Measurements from ENCODE around the gene EMX1. TPM values are rescaled to one million over a fixed set of nuclear protein-coding genes. Genes with fewer than 3 reads are reported as not detected.
A peak's percentile ranks its signal among the peaks of the same experiment; 100 is the strongest.

The EMX1 gene
- not detected for total RNA-seq
- polyA plus RNA-seq, result under 1 TPM; 0.01 to 0.07 TPM
- long read RNA-seq, donor 1, result 0 reads
- long read RNA-seq, donor 2, result 0 reads
- long read RNA-seq, donor 3, result 0 reads

DNA sequence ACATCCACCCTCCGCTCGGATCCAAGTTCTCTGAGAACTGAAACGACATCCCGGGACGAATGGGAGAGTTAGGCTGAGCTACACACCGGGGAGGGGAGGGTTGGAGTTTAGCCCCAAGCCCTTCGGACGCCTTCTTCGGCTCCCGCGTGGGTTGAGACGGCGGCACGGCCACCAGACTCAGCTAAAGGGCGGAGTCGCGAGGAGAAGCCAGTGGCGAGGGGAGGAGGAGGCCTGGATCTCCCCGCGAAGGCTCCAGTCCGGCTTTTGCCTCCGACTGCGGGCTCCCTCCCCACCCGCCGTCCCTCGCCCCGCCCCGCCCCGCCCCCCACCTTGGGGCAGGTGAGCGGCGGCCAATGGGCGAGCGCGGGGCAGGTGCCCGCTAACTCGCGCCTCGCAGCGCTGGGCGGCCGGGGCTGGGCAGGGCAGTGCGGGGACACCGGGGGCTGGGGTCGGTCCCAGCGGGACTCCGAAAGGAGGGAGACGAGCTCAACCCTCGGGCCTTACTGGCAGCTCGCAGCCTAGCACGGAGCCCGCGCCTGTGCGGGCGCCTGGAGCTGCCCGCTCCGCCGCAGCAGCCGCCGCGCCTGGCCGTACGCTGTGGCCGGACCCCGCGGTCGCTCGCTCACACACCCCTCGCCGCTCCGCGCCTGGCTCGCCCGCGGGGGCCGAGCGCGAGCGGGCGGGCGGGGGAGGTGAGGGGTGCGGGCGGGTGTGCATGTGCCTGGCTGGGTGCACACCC, at the start of gene EMX1:
Gene EMX1 (plus strand): TSS at position 382 of the 739 bp plus-strand sequence. CDS start 334 bp downstream, at position 716.
- intact Hi-C loops (cut with DNase I), result no loop called here
- Histone ChIP-seq H3K9me3 (no peaks in the 10 kb centered on the region), H3K36me3 (no peaks in the 10 kb centered on the region), H3K4me3 (peak within 1 kb of the TSS; percentile 17 to 51 (median 40)), H3K27me3 (peaks cover 73 to 100% (median 99%) of the 10 kb centered on the region in 7 donors), H3K27ac (no peak within 1 kb of the TSS), H3K4me1 (peaks cover 30 to 61% (median 49%) of the 10 kb centered on the region in 9 donors)
- TF ChIP-seq, protein P1, sequence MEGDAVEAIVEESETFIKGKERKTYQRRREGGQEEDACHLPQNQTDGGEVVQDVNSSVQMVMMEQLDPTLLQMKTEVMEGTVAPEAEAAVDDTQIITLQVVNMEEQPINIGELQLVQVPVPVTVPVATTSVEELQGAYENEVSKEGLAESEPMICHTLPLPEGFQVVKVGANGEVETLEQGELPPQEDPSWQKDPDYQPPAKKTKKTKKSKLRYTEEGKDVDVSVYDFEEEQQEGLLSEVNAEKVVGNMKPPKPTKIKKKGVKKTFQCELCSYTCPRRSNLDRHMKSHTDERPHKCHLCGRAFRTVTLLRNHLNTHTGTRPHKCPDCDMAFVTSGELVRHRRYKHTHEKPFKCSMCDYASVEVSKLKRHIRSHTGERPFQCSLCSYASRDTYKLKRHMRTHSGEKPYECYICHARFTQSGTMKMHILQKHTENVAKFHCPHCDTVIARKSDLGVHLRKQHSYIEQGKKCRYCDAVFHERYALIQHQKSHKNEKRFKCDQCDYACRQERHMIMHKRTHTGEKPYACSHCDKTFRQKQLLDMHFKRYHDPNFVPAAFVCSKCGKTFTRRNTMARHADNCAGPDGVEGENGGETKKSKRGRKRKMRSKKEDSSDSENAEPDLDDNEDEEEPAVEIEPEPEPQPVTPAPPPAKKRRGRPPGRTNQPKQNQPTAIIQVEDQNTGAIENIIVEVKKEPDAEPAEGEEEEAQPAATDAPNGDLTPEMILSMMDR (IDR thresholded peaks at IDR 0.05), result no peak
- DNase-seq (no peak), ATAC-seq (peak in 6 of 8 donors; percentile 14 to 47 (median 30))
- WGBS, 2 donors, result 1% methylated on average over 57 to 82 of the region's 82 CpGs

DNA sequence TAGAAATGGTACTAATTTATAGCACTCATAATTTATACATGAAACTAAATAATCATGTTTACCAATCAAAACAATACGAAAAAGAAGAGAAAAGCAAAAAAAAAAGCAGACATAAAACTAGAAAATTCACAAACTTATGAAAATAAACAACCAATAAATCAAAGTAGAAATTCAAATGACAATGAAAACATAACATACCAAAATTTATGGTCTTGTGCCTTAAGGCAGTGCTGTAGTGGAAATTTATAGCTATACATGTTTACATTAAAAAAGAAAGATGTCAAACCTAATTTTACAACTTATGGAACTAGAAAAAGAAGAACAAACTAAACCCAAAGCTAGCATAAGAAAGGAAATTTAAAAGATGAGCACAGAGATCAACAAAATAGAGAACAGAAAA, 46.3 kb upstream of the EMX1 start:
- Histone ChIP-seq H3K27me3 (peaks cover 0 to 35% (median 0%) of the 10 kb centered on the region in 7 donors), H3K36me3 (no peaks in the 10 kb centered on the region), H3K27ac (no peak overlapping the region), H3K4me3 (no peak overlapping the region), H3K9me3 (peaks cover 0 to 11% (median 0%) of the 10 kb centered on the region in 11 donors), H3K4me1 (no peaks in the 10 kb centered on the region)
- WGBS, 2 donors, result 57 to 59% methylated on average over 1 of the region's 1 CpG
- intact Hi-C loops (cut with DNase I), result no loop called here
- TF ChIP-seq, protein P1 (IDR thresholded peaks at IDR 0.05), result no peak
- ATAC-seq, result no peak
- no peak for DNase-seq

DNA sequence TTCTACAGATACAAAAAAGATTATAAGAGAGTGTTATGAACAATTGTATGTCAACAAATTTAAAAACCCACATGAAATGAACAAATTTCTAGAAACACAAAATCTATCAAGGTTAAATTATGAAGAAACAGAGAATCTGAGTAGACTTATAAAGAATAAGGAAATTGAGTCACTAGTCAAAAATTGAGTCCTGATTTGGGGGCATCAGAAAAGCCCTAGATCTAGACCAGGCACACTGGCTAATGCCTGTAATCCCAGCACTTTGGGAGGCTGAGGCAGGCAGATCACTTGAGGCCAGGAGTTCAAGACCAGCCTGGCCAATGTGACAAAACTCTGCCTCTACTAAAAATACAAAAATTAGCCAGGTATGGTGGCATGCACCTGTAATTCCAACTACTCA, 45.4 kb upstream of the EMX1 start:
- no peaks in the 10 kb centered on the region for H3K36me3 ChIP-seq
- no peaks in the 10 kb centered on the region for H3K4me1 ChIP-seq
- DNase-seq (no peak), ATAC-seq (no peak)
- H3K4me3 ChIP-seq, result no peak overlapping the region
- peaks cover 0 to 11% (median 0%) of the 10 kb centered on the region in 11 donors for H3K9me3 ChIP-seq
- TF ChIP-seq, protein P1 (IDR thresholded peaks at IDR 0.05), result no peak
- no peak overlapping the region for H3K27ac ChIP-seq
- intact Hi-C loops (cut with DNase I), result no loop called here
- peaks cover 0 to 42% (median 0%) of the 10 kb centered on the region in 7 donors for H3K27me3 ChIP-seq

DNA sequence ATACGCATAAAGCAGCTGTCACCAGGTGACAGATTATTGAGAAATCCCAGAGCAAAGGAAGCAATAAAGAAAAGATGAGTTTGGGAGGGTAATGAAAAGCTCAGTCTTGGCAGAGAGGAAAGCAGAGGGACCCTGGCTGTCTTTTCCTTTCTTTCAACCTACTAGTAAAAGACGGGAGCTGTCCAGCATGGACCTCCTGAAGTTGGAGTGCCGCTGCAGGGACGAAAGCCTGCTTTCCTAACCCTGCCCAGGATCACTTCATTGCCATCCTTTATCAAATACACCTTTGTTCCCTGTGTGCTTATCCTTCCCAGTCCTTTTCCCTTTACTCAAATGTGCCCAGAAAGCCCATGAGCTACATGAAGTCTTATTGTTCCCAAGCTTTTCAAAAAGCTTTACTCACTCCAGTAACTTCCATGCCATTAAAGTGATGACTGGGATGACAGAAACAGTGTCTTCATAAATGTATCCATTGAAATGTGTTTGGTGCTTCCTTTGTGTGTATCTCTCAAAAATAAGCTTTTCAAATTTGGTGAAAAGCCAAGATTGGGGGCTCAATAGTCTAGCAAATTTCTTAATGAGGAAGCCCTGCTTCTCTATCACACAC, 33.9 kb upstream of the EMX1 start:
- WGBS, 2 donors, result 1 to 13% methylated on average over 4 of the region's 4 CpGs
- Histone ChIP-seq H3K27me3 (peaks cover 0 to 35% (median 0%) of the 10 kb centered on the region in 7 donors), H3K4me1 (peaks cover 4 to 18% (median 15%) of the 10 kb centered on the region in 9 donors), H3K27ac (no peak overlapping the region), H3K4me3 (no peak overlapping the region), H3K36me3 (no peaks in the 10 kb centered on the region), H3K9me3 (no peaks in the 10 kb centered on the region)
- TF ChIP-seq, protein P1 (IDR thresholded peaks at IDR 0.05), result no peak
- ATAC-seq (no peak), DNase-seq (peak; percentile 23 to 48)
- intact Hi-C loops (cut with DNase I), result loop anchor here in 1 of 10 donors (10.0 kb wide), 1 partner anchor 1339 kb away; no protein-coding TSS in a partner anchor
